ENCODE results near the gene ZBTB20.
A peak's percentile ranks its signal among the peaks of the same experiment; 100 is the strongest.

ZBTB20 gene

DNA sequence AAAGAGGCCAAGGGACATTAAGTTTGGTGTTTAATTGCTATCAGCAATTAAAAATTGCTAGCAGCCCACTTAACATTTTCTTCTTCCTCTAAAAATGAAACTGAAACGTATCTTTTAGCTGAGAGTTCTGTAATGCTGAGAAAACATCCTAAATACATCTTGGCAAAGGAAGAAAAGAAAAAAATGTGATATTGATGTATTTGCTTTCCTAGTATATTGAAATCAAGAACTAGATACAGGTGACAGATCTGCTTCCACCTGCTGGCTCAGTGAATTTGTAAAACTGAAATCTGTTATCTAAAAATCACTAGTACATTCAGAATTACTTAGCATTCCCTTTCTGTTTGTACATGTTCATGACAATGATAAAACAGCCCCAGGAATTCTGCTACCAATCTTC lies 283.2 kb downstream of the ZBTB20 start:
- CTCF ChIA-PET, result interaction anchor here (1.2 to 1.3 kb wide), 2 partner anchors 10 to 41 kb away, joined by 3 read pairs; no protein-coding TSS in a partner anchor

DNA sequence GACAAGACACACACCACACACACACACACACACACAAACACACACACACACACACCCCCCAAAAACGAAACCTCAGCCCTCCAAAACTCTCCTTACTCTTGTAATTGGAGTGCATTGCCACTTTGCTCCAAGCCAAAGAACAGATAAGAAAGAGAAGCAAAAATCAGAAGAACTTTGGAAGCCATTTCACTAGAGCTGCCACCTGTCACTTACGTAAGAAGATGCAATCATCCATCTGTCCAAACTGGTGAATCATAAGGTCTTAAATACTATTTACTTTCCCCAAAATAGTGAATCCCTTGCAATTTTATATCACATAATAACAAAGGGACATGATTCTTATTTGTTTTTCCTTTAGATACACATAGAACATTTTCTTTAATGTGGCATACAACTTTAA lies 285.4 kb downstream of the ZBTB20 start:
- Histone ChIP-seq H3K27me3 (replicated peaks in 2 of 5; ENCODE audit: control insufficient read depth in 4 of 5, insufficient read depth in 5 of 5, low read length in 4 of 5) (no peaks in the 10 kb centered on the region), H3K9me3 (ENCODE audit: control extremely low read depth in 1 of 5, control insufficient read depth in 4 of 5, insufficient read depth in 2 of 5, low read depth in 1 of 5, low read length in 4 of 5) (no peaks in the 10 kb centered on the region), H3K27ac (ENCODE audit: insufficient read depth in 1 of 2, low read depth in 1 of 2, low read length in 2 of 2, poor library complexity in 1 of 2, severe bottlenecking in 2 of 2) (no peak overlapping the region), H3K36me3 (ENCODE audit: control insufficient read depth in 4 of 4, insufficient read depth in 4 of 4, low read length in 3 of 4) (peaks cover 0 to 4% (median 0%) of the 10 kb centered on the region in 4 experiments), H3K4me3 (ENCODE audit: control insufficient read depth in 1 of 7, extremely low read depth in 1 of 7, insufficient read depth in 4 of 7, low read depth in 2 of 7, low read length in 6 of 7) (no peak overlapping the region), H3K4me1 (ENCODE audit: control extremely low read depth in 1 of 4, control insufficient read depth in 4 of 4, insufficient read depth in 4 of 4, low read length in 3 of 4) (peaks cover 11 to 28% (median 16%) of the 10 kb centered on the region in 4 experiments)
- ChIA-PET POLR2A (no interaction called here), CTCF (no interaction called here)
- no peak for DNase-seq
- WGBS (ENCODE audit: insufficient coverage), result no CpG with 5 or more reads among the region's 2 CpGs

More for the DNA sequence above, 283.2 kb downstream of the ZBTB20 start:
- peak overlapping the region in 5 of 7 experiments; percentile 45 to 75 (median 62) for H3K4me3 ChIP-seq (ENCODE audit: control insufficient read depth in 1 of 7, extremely low read depth in 1 of 7, insufficient read depth in 4 of 7, low read depth in 2 of 7, low read length in 6 of 7)
- peak in 1 of 3 donors; percentile 51 for DNase-seq
- peaks cover 0 to 4% (median 0%) of the 10 kb centered on the region in 4 experiments for H3K36me3 ChIP-seq (ENCODE audit: control insufficient read depth in 4 of 4, insufficient read depth in 4 of 4, low read length in 3 of 4)
- H3K27me3 ChIP-seq (replicated peaks in 2 of 5; ENCODE audit: control insufficient read depth in 4 of 5, insufficient read depth in 5 of 5, low read length in 4 of 5), result no peaks in the 10 kb centered on the region
- peaks cover 0 to 17% (median 5%) of the 10 kb centered on the region in 4 experiments for H3K4me1 ChIP-seq (ENCODE audit: control extremely low read depth in 1 of 4, control insufficient read depth in 4 of 4, insufficient read depth in 4 of 4, low read length in 3 of 4)
- no CpG with 5 or more reads among the region's 1 CpG for WGBS (ENCODE audit: insufficient coverage)
- H3K9me3 ChIP-seq (ENCODE audit: control extremely low read depth in 1 of 5, control insufficient read depth in 4 of 5, insufficient read depth in 2 of 5, low read depth in 1 of 5, low read length in 4 of 5), result no peaks in the 10 kb centered on the region
- H3K27ac ChIP-seq (ENCODE audit: insufficient read depth in 1 of 2, low read depth in 1 of 2, low read length in 2 of 2, poor library complexity in 1 of 2, severe bottlenecking in 2 of 2), result peak overlapping the region; percentile 43 to 86
- POLR2A ChIA-PET, result no interaction called here

DNA sequence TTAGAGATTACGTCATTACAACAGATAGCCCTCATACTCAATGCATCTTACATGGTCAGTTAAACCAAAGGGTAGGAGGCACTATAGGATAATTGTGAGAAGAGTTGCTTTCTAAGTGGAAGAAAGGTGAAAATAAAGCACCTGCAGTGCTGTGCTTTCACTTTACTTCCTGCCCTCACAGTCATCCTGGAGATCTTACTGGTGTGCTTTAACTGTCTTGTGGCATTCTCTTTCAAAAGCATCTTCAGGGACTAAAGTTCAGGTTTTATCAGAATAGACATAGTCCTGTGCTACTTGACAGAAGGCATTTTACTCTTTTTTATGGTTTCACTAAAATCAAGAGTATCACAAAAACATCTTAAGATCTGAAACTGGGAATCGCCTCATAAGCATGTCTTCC lies 286.6 kb downstream of the ZBTB20 start:
- no peaks in the 10 kb centered on the region for H3K9me3 ChIP-seq (ENCODE audit: control extremely low read depth in 1 of 5, control insufficient read depth in 4 of 5, insufficient read depth in 2 of 5, low read depth in 1 of 5, low read length in 4 of 5)
- DNase-seq, result no peak
- no peaks in the 10 kb centered on the region for H3K36me3 ChIP-seq (ENCODE audit: control insufficient read depth in 4 of 4, insufficient read depth in 4 of 4, low read length in 3 of 4)
- ChIA-PET CTCF (no interaction called here), POLR2A (no interaction called here)
- no peak overlapping the region for H3K27ac ChIP-seq (ENCODE audit: insufficient read depth in 1 of 2, low read depth in 1 of 2, low read length in 2 of 2, poor library complexity in 1 of 2, severe bottlenecking in 2 of 2)
- H3K4me1 ChIP-seq (ENCODE audit: control extremely low read depth in 1 of 4, control insufficient read depth in 4 of 4, insufficient read depth in 4 of 4, low read length in 3 of 4), result peaks cover 11 to 31% (median 19%) of the 10 kb centered on the region in 4 experiments
- H3K27me3 ChIP-seq (replicated peaks in 2 of 5; ENCODE audit: control insufficient read depth in 4 of 5, insufficient read depth in 5 of 5, low read length in 4 of 5), result no peaks in the 10 kb centered on the region
- no peak overlapping the region for H3K4me3 ChIP-seq (ENCODE audit: control insufficient read depth in 1 of 7, extremely low read depth in 1 of 7, insufficient read depth in 4 of 7, low read depth in 2 of 7, low read length in 6 of 7)
- no CpG with 5 or more reads among the region's 2 CpGs for WGBS (ENCODE audit: insufficient coverage)

DNA sequence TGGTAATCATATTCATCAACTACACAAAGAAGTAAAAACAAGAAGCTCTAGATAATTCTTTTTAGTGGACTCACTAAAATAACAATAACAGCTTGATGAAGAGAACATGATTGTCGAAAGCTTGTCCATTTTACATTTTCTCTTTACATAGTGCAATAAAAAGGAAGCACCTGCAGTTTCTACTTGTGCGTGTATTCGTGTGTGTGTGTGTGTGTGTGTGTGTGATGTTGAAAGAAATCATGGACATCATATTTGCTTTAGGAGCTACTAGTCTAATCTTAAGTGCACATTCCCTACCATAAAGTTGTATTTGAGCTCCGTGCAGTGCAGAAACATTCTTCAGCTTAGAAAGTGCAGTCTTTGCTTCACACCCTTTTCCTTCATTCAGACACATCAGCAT lies 288.8 kb downstream of the ZBTB20 start:
- peaks cover 11 to 37% (median 23%) of the 10 kb centered on the region in 4 experiments for H3K4me1 ChIP-seq (ENCODE audit: control extremely low read depth in 1 of 4, control insufficient read depth in 4 of 4, insufficient read depth in 4 of 4, low read length in 3 of 4)
- peak overlapping the region in 1 of 2 experiments; percentile 40 for H3K27ac ChIP-seq (ENCODE audit: insufficient read depth in 1 of 2, low read depth in 1 of 2, low read length in 2 of 2, poor library complexity in 1 of 2, severe bottlenecking in 2 of 2)
- CTCF ChIA-PET, result interaction anchor here (0.6 to 2.6 kb wide), 8 partner anchors 8 to 234 kb away, joined by 3 to 11 read pairs (median 6); no protein-coding TSS in a partner anchor
- H3K4me3 ChIP-seq (ENCODE audit: control insufficient read depth in 1 of 7, extremely low read depth in 1 of 7, insufficient read depth in 4 of 7, low read depth in 2 of 7, low read length in 6 of 7), result peak overlapping the region in 1 of 7 experiments; percentile 46
- 0% methylated on average over 1 of the region's 4 CpGs for WGBS (ENCODE audit: insufficient coverage)
- peak; percentile 76 to 92 (median 87) for DNase-seq
- H3K9me3 ChIP-seq (ENCODE audit: control extremely low read depth in 1 of 5, control insufficient read depth in 4 of 5, insufficient read depth in 2 of 5, low read depth in 1 of 5, low read length in 4 of 5), result no peaks in the 10 kb centered on the region
- no peaks in the 10 kb centered on the region for H3K36me3 ChIP-seq (ENCODE audit: control insufficient read depth in 4 of 4, insufficient read depth in 4 of 4, low read length in 3 of 4)
- POLR2A ChIA-PET, result interaction anchor here (1.2 kb wide), 1 partner anchor 16 kb away, joined by 3 read pairs; no protein-coding TSS in a partner anchor
- H3K27me3 ChIP-seq (replicated peaks in 2 of 5; ENCODE audit: control insufficient read depth in 4 of 5, insufficient read depth in 5 of 5, low read length in 4 of 5), result no peaks in the 10 kb centered on the region

DNA sequence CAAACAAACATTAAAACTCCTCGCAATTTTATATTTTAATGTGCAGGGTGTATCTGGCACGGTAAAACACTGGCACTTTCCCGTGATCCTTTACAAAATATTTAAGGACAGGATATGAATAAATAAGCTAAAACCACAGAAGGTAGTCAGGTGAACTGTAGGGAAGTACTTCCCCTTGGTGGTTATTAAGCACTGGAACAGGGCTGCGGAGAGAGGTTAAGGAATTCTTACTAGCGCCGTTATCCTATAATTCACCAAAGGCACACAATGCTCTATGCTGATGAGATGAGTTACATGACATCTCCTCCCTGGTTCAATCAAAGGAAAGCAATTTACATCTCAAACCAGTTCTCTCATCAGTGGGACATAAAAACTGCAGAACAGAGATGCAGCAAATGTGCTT lies 289.8 kb downstream of the ZBTB20 start:
- peaks cover 0 to 3% (median 0%) of the 10 kb centered on the region in 4 experiments for H3K36me3 ChIP-seq (ENCODE audit: control insufficient read depth in 4 of 4, insufficient read depth in 4 of 4, low read length in 3 of 4)
- peaks cover 11 to 45% (median 26%) of the 10 kb centered on the region in 4 experiments for H3K4me1 ChIP-seq (ENCODE audit: control extremely low read depth in 1 of 4, control insufficient read depth in 4 of 4, insufficient read depth in 4 of 4, low read length in 3 of 4)
- CTCF ChIA-PET, result interaction anchor here (1.3 to 2.6 kb wide), 4 partner anchors 10 to 48 kb away, joined by 5 to 11 read pairs (median 8); no protein-coding TSS in a partner anchor
- no peaks in the 10 kb centered on the region for H3K9me3 ChIP-seq (ENCODE audit: control extremely low read depth in 1 of 5, control insufficient read depth in 4 of 5, insufficient read depth in 2 of 5, low read depth in 1 of 5, low read length in 4 of 5)
- H3K27ac ChIP-seq (ENCODE audit: insufficient read depth in 1 of 2, low read depth in 1 of 2, low read length in 2 of 2, poor library complexity in 1 of 2, severe bottlenecking in 2 of 2), result peak overlapping the region in 1 of 2 experiments; percentile 40
- H3K27me3 ChIP-seq (replicated peaks in 2 of 5; ENCODE audit: control insufficient read depth in 4 of 5, insufficient read depth in 5 of 5, low read length in 4 of 5), result no peaks in the 10 kb centered on the region
- peak overlapping the region in 2 of 7 experiments; percentile 23 to 26 for H3K4me3 ChIP-seq (ENCODE audit: control insufficient read depth in 1 of 7, extremely low read depth in 1 of 7, insufficient read depth in 4 of 7, low read depth in 2 of 7, low read length in 6 of 7)
- POLR2A ChIA-PET, result no interaction called here
- peak in 1 of 3 donors; percentile 42 for DNase-seq
- 20% methylated on average over 4 of the region's 6 CpGs for WGBS (ENCODE audit: insufficient coverage)

DNA sequence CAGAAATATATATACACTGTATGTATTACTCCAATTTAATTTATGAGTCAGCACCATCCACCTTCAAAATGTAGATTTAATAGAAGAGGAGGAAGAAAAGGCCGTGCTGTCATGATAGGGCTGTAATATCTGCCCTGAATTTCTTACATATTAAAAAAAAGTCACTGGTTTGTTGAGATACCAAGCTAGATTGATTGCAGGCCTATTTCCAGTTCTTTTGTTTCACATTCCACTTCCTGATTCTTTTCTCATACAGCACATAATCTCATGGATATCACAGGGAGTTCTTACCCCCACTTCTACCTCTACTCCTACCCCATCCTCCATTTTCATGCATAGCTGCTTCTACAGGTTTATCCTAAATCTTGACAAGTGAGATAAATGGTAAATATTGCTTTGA lies 290.3 kb downstream of the ZBTB20 start:
- Histone ChIP-seq H3K9me3 (ENCODE audit: control extremely low read depth in 1 of 5, control insufficient read depth in 4 of 5, insufficient read depth in 2 of 5, low read depth in 1 of 5, low read length in 4 of 5) (no peaks in the 10 kb centered on the region), H3K36me3 (ENCODE audit: control insufficient read depth in 4 of 4, insufficient read depth in 4 of 4, low read length in 3 of 4) (peaks cover 0 to 3% (median 0%) of the 10 kb centered on the region in 4 experiments), H3K27me3 (replicated peaks in 2 of 5; ENCODE audit: control insufficient read depth in 4 of 5, insufficient read depth in 5 of 5, low read length in 4 of 5) (no peaks in the 10 kb centered on the region), H3K27ac (ENCODE audit: insufficient read depth in 1 of 2, low read depth in 1 of 2, low read length in 2 of 2, poor library complexity in 1 of 2, severe bottlenecking in 2 of 2) (peak overlapping the region; percentile 28 to 42), H3K4me3 (ENCODE audit: control insufficient read depth in 1 of 7, extremely low read depth in 1 of 7, insufficient read depth in 4 of 7, low read depth in 2 of 7, low read length in 6 of 7) (peak overlapping the region in 2 of 7 experiments; percentile 22 to 50), H3K4me1 (ENCODE audit: control extremely low read depth in 1 of 4, control insufficient read depth in 4 of 4, insufficient read depth in 4 of 4, low read length in 3 of 4) (peaks cover 11 to 45% (median 26%) of the 10 kb centered on the region in 4 experiments)
- DNase-seq, result peak in 2 of 3 donors; percentile 43 to 67
- ChIA-PET CTCF (interaction anchor here (1.2 to 2.6 kb wide), 3 partner anchors 9 to 48 kb away, joined by 3 to 11 read pairs (median 10); no protein-coding TSS in a partner anchor), POLR2A (no interaction called here)
- WGBS (ENCODE audit: insufficient coverage), result no CpG with 5 or more reads among the region's 1 CpG

DNA sequence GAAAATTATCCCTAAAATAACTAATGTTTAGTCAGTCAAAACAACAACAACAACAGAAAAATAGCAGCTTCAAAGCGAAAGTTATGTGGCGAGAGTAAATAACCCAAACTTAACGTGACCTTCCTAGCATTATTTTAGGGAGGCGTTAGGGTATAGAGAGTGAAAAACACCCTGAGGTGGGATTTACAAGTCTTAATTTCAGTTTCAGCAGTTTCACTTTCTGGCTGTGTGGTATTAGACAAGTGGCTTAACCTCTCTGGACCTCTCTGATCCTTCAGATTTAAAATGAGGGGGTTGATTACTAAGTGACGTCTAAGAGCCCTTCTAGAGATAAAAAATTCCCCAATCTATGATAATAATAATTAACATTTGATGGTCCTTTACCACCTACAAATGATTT lies 291.2 kb downstream of the ZBTB20 start:
- H3K36me3 ChIP-seq (ENCODE audit: control insufficient read depth in 4 of 4, insufficient read depth in 4 of 4, low read length in 3 of 4), result peaks cover 0 to 3% (median 0%) of the 10 kb centered on the region in 4 experiments
- H3K27me3 ChIP-seq (replicated peaks in 2 of 5; ENCODE audit: control insufficient read depth in 4 of 5, insufficient read depth in 5 of 5, low read length in 4 of 5), result no peaks in the 10 kb centered on the region
- no peaks in the 10 kb centered on the region for H3K9me3 ChIP-seq (ENCODE audit: control extremely low read depth in 1 of 5, control insufficient read depth in 4 of 5, insufficient read depth in 2 of 5, low read depth in 1 of 5, low read length in 4 of 5)
- ChIA-PET POLR2A (no interaction called here), CTCF (interaction anchor here (1.0 to 1.8 kb wide), 4 partner anchors 19 to 27 kb away, joined by 3 to 4 read pairs (median 4); no protein-coding TSS in a partner anchor)
- H3K27ac ChIP-seq (ENCODE audit: insufficient read depth in 1 of 2, low read depth in 1 of 2, low read length in 2 of 2, poor library complexity in 1 of 2, severe bottlenecking in 2 of 2), result no peak overlapping the region
- no peak overlapping the region for H3K4me3 ChIP-seq (ENCODE audit: control insufficient read depth in 1 of 7, extremely low read depth in 1 of 7, insufficient read depth in 4 of 7, low read depth in 2 of 7, low read length in 6 of 7)
- no CpG with 5 or more reads among the region's 5 CpGs for WGBS (ENCODE audit: insufficient coverage)
- peaks cover 11 to 43% (median 26%) of the 10 kb centered on the region in 4 experiments for H3K4me1 ChIP-seq (ENCODE audit: control extremely low read depth in 1 of 4, control insufficient read depth in 4 of 4, insufficient read depth in 4 of 4, low read length in 3 of 4)
- no peak for DNase-seq

Measured in common myeloid progenitor, CD34-positive (primary cell).